Measurements from ENCODE around the gene JAM3.

Gene JAM3

GRCh38 chr11:134068829-134069425 is at the start of gene JAM3:
Gene JAM3, plus strand, starts transcription at chr11:134069072. Its CDS starts 12 bp downstream, at chr11:134069084.
- Histone ChIP-seq H3K4me3 (ENCODE audit: low read depth in 1 of 2, low read length in 2 of 2) (peak within 1 kb of the TSS; percentile 44 to 65), H3K4me1 (ENCODE audit: control insufficient read depth in 1 of 2, insufficient read depth in 2 of 2, low read length in 2 of 2) (no peaks in the 10 kb centered on the region), H3K27me3 (ENCODE audit: control insufficient read depth in 1 of 2, insufficient read depth in 2 of 2, low read length in 2 of 2) (peaks cover 28 to 31% of the 10 kb centered on the region in 2 donors), H3K9ac (ENCODE audit: low read depth in 1 of 2, low read length in 2 of 2) (no peak within 1 kb of the TSS), H3K36me3 (ENCODE audit: control insufficient read depth in 1 of 2, insufficient read depth in 2 of 2, low read length in 2 of 2) (no peaks in the 10 kb centered on the region), H3K27ac (ENCODE audit: low read depth, low read length) (peak within 1 kb of the TSS; percentile 30), H3K9me3 (ENCODE audit: control insufficient read depth in 1 of 2, low read length in 2 of 2) (no peaks in the 10 kb centered on the region)

- H3K9me3 ChIP-seq (ENCODE audit: control insufficient read depth in 1 of 2, low read length in 2 of 2) = no peaks in the 10 kb centered on the region
- H3K36me3 ChIP-seq (ENCODE audit: control insufficient read depth in 1 of 2, insufficient read depth in 2 of 2, low read length in 2 of 2) = no peaks in the 10 kb centered on the region
- H3K9ac ChIP-seq (ENCODE audit: low read depth in 1 of 2, low read length in 2 of 2) = no peak overlapping the region
- H3K27me3 ChIP-seq (ENCODE audit: control insufficient read depth in 1 of 2, insufficient read depth in 2 of 2, low read length in 2 of 2) = peaks cover 0 to 3% of the 10 kb centered on the region in 2 donors
- no peaks in the 10 kb centered on the region for H3K4me1 ChIP-seq (ENCODE audit: control insufficient read depth in 1 of 2, insufficient read depth in 2 of 2, low read length in 2 of 2)
- H3K27ac ChIP-seq (ENCODE audit: low read depth, low read length) = no peak overlapping the region
- no peak overlapping the region for H3K4me3 ChIP-seq (ENCODE audit: low read depth in 1 of 2, low read length in 2 of 2)
Observed at GRCh38 chr11:134019500-134019899, 49.4 kb upstream of the JAM3 start.

- Histone ChIP-seq H3K4me3 (ENCODE audit: low read depth in 1 of 2, low read length in 2 of 2) (no peak overlapping the region), H3K9me3 (ENCODE audit: control insufficient read depth in 1 of 2, low read length in 2 of 2) (no peaks in the 10 kb centered on the region), H3K9ac (ENCODE audit: low read depth in 1 of 2, low read length in 2 of 2) (no peak overlapping the region), H3K4me1 (ENCODE audit: control insufficient read depth in 1 of 2, insufficient read depth in 2 of 2, low read length in 2 of 2) (no peaks in the 10 kb centered on the region), H3K27me3 (ENCODE audit: control insufficient read depth in 1 of 2, insufficient read depth in 2 of 2, low read length in 2 of 2) (peaks cover 0 to 3% of the 10 kb centered on the region in 2 donors), H3K27ac (ENCODE audit: low read depth, low read length) (no peak overlapping the region), H3K36me3 (ENCODE audit: control insufficient read depth in 1 of 2, insufficient read depth in 2 of 2, low read length in 2 of 2) (no peaks in the 10 kb centered on the region)
Observed at GRCh38 chr11:134020598-134020997, 48.3 kb upstream of the JAM3 start.

- no peak overlapping the region for H3K4me3 ChIP-seq (ENCODE audit: low read depth in 1 of 2, low read length in 2 of 2)
- no peaks in the 10 kb centered on the region for H3K4me1 ChIP-seq (ENCODE audit: control insufficient read depth in 1 of 2, insufficient read depth in 2 of 2, low read length in 2 of 2)
- H3K27me3 ChIP-seq (ENCODE audit: control insufficient read depth in 1 of 2, insufficient read depth in 2 of 2, low read length in 2 of 2) = peaks cover 0 to 6% of the 10 kb centered on the region in 2 donors
- H3K9ac ChIP-seq (ENCODE audit: low read depth in 1 of 2, low read length in 2 of 2) = no peak overlapping the region
- H3K36me3 ChIP-seq (ENCODE audit: control insufficient read depth in 1 of 2, insufficient read depth in 2 of 2, low read length in 2 of 2) = no peaks in the 10 kb centered on the region
- no peak overlapping the region for H3K27ac ChIP-seq (ENCODE audit: low read depth, low read length)
- no peaks in the 10 kb centered on the region for H3K9me3 ChIP-seq (ENCODE audit: control insufficient read depth in 1 of 2, low read length in 2 of 2)
Observed at GRCh38 chr11:134021326-134021725, 47.5 kb upstream of the JAM3 start.

- Histone ChIP-seq H3K9ac (ENCODE audit: low read depth in 1 of 2, low read length in 2 of 2) (no peak overlapping the region), H3K36me3 (ENCODE audit: control insufficient read depth in 1 of 2, insufficient read depth in 2 of 2, low read length in 2 of 2) (no peaks in the 10 kb centered on the region), H3K27me3 (ENCODE audit: control insufficient read depth in 1 of 2, insufficient read depth in 2 of 2, low read length in 2 of 2) (peaks cover 5 to 12% of the 10 kb centered on the region in 2 donors), H3K27ac (ENCODE audit: low read depth, low read length) (no peak overlapping the region), H3K4me3 (ENCODE audit: low read depth in 1 of 2, low read length in 2 of 2) (no peak overlapping the region), H3K4me1 (ENCODE audit: control insufficient read depth in 1 of 2, insufficient read depth in 2 of 2, low read length in 2 of 2) (no peaks in the 10 kb centered on the region), H3K9me3 (ENCODE audit: control insufficient read depth in 1 of 2, low read length in 2 of 2) (no peaks in the 10 kb centered on the region)
Observed at GRCh38 chr11:134022748-134023147, 46.1 kb upstream of the JAM3 start.

GRCh38 chr11:134024420-134025081 is 44.3 kb upstream of the JAM3 start:
- H3K9me3 ChIP-seq (ENCODE audit: control insufficient read depth in 1 of 2, low read length in 2 of 2) = no peaks in the 10 kb centered on the region
- no peaks in the 10 kb centered on the region for H3K36me3 ChIP-seq (ENCODE audit: control insufficient read depth in 1 of 2, insufficient read depth in 2 of 2, low read length in 2 of 2)
- H3K27ac ChIP-seq (ENCODE audit: low read depth, low read length) = no peak overlapping the region
- H3K4me1 ChIP-seq (ENCODE audit: control insufficient read depth in 1 of 2, insufficient read depth in 2 of 2, low read length in 2 of 2) = no peaks in the 10 kb centered on the region
- no peak overlapping the region for H3K4me3 ChIP-seq (ENCODE audit: low read depth in 1 of 2, low read length in 2 of 2)
- no peak overlapping the region for H3K9ac ChIP-seq (ENCODE audit: low read depth in 1 of 2, low read length in 2 of 2)
- peaks cover 5 to 10% of the 10 kb centered on the region in 2 donors for H3K27me3 ChIP-seq (ENCODE audit: control insufficient read depth in 1 of 2, insufficient read depth in 2 of 2, low read length in 2 of 2)

GRCh38 chr11:134025082-134025429 is 43.8 kb upstream of the JAM3 start:
- Histone ChIP-seq H3K27ac (ENCODE audit: low read depth, low read length) (no peak overlapping the region), H3K4me1 (ENCODE audit: control insufficient read depth in 1 of 2, insufficient read depth in 2 of 2, low read length in 2 of 2) (no peaks in the 10 kb centered on the region), H3K9ac (ENCODE audit: low read depth in 1 of 2, low read length in 2 of 2) (no peak overlapping the region), H3K27me3 (ENCODE audit: control insufficient read depth in 1 of 2, insufficient read depth in 2 of 2, low read length in 2 of 2) (peaks cover 5 to 9% of the 10 kb centered on the region in 2 donors), H3K4me3 (ENCODE audit: low read depth in 1 of 2, low read length in 2 of 2) (no peak overlapping the region), H3K36me3 (ENCODE audit: control insufficient read depth in 1 of 2, insufficient read depth in 2 of 2, low read length in 2 of 2) (no peaks in the 10 kb centered on the region), H3K9me3 (ENCODE audit: control insufficient read depth in 1 of 2, low read length in 2 of 2) (no peaks in the 10 kb centered on the region)

- no peaks in the 10 kb centered on the region for H3K36me3 ChIP-seq (ENCODE audit: control insufficient read depth in 1 of 2, insufficient read depth in 2 of 2, low read length in 2 of 2)
- no peak overlapping the region for H3K4me3 ChIP-seq (ENCODE audit: low read depth in 1 of 2, low read length in 2 of 2)
- H3K9me3 ChIP-seq (ENCODE audit: control insufficient read depth in 1 of 2, low read length in 2 of 2) = no peaks in the 10 kb centered on the region
- no peaks in the 10 kb centered on the region for H3K4me1 ChIP-seq (ENCODE audit: control insufficient read depth in 1 of 2, insufficient read depth in 2 of 2, low read length in 2 of 2)
- peaks cover 5 to 9% of the 10 kb centered on the region in 2 donors for H3K27me3 ChIP-seq (ENCODE audit: control insufficient read depth in 1 of 2, insufficient read depth in 2 of 2, low read length in 2 of 2)
- no peak overlapping the region for H3K27ac ChIP-seq (ENCODE audit: low read depth, low read length)
- H3K9ac ChIP-seq (ENCODE audit: low read depth in 1 of 2, low read length in 2 of 2) = no peak overlapping the region
Observed at GRCh38 chr11:134026655-134027343, 42.1 kb upstream of the JAM3 start.

- Histone ChIP-seq H3K9me3 (ENCODE audit: control insufficient read depth in 1 of 2, low read length in 2 of 2) (no peaks in the 10 kb centered on the region), H3K4me3 (ENCODE audit: low read depth in 1 of 2, low read length in 2 of 2) (no peak overlapping the region), H3K4me1 (ENCODE audit: control insufficient read depth in 1 of 2, insufficient read depth in 2 of 2, low read length in 2 of 2) (no peaks in the 10 kb centered on the region), H3K9ac (ENCODE audit: low read depth in 1 of 2, low read length in 2 of 2) (no peak overlapping the region), H3K27me3 (ENCODE audit: control insufficient read depth in 1 of 2, insufficient read depth in 2 of 2, low read length in 2 of 2) (peaks cover 9 to 12% of the 10 kb centered on the region in 2 donors), H3K27ac (ENCODE audit: low read depth, low read length) (no peak overlapping the region), H3K36me3 (ENCODE audit: control insufficient read depth in 1 of 2, insufficient read depth in 2 of 2, low read length in 2 of 2) (no peaks in the 10 kb centered on the region)
Observed at GRCh38 chr11:134027671-134028070, 41.2 kb upstream of the JAM3 start.

GRCh38 chr11:134028368-134028920 is 40.4 kb upstream of the JAM3 start:
- H3K36me3 ChIP-seq (ENCODE audit: control insufficient read depth in 1 of 2, insufficient read depth in 2 of 2, low read length in 2 of 2) = no peaks in the 10 kb centered on the region
- H3K9ac ChIP-seq (ENCODE audit: low read depth in 1 of 2, low read length in 2 of 2) = no peak overlapping the region
- H3K9me3 ChIP-seq (ENCODE audit: control insufficient read depth in 1 of 2, low read length in 2 of 2) = no peaks in the 10 kb centered on the region
- H3K27ac ChIP-seq (ENCODE audit: low read depth, low read length) = no peak overlapping the region
- peaks cover 14 to 16% of the 10 kb centered on the region in 2 donors for H3K27me3 ChIP-seq (ENCODE audit: control insufficient read depth in 1 of 2, insufficient read depth in 2 of 2, low read length in 2 of 2)
- H3K4me1 ChIP-seq (ENCODE audit: control insufficient read depth in 1 of 2, insufficient read depth in 2 of 2, low read length in 2 of 2) = peaks cover 1 to 5% of the 10 kb centered on the region in 2 donors
- no peak overlapping the region for H3K4me3 ChIP-seq (ENCODE audit: low read depth in 1 of 2, low read length in 2 of 2)
